ENCODE data around the gene NR1H4. TPM values are rescaled to one million over a fixed set of nuclear protein-coding genes. Genes with fewer than 3 reads are reported as not detected.
"Not testable (repeated sequence)": the region's sequence is repeated elsewhere in the genome, so short reads cannot be mapped to it uniquely, and the experiment has no call there.

The NR1H4 gene
- total RNA-seq, result 0.15 TPM in 1 of 2 replicates, not detected in the other

- no peak for DNase-seq (ENCODE audit: extremely low read depth, low read depth, low spot score)
These were observed at the start of gene NR1H4 for GRCh38 chr12:100473716-100474150. Gene NR1H4, plus strand, starts transcription at chr12:100473866. Its CDS starts 19,458 bp downstream, at chr12:100493324.

GRCh38 chr12:100426145-100426544 is 47.5 kb upstream of the NR1H4 start:
- no peak for DNase-seq (ENCODE audit: extremely low read depth, low read depth, low spot score)

- no peak for DNase-seq (ENCODE audit: extremely low read depth, low read depth, low spot score)
These were observed 46.6 kb upstream of the NR1H4 start for GRCh38 chr12:100427078-100427477.

DNA sequence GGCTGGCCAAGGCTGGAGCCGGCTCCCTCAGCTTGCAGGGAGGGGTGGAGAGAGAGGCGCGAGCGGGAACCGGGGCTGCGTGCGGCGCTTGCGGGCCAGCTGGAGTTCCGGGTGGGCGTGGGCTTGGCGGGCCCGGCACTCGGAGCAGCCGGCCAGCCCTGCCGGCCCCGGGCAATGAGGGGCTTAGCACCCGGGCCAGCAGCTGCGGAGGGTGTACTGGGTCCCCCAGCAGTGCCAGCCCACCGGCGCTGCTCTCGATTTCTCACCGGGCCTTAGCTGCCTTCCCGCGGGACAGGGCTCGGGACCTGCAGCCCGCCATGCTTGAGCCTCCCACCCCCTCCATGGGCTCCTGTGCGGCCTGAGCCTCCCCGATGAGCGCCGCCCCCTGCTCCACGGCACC is 43.4 kb upstream of the NR1H4 start:
- DNase-seq (ENCODE audit: extremely low read depth, low read depth, low spot score), result not testable (repeated sequence)

GRCh38 chr12:100433701-100434100 is 40.0 kb upstream of the NR1H4 start:
- DNase-seq (ENCODE audit: extremely low read depth, low read depth, low spot score), result no peak

DNA sequence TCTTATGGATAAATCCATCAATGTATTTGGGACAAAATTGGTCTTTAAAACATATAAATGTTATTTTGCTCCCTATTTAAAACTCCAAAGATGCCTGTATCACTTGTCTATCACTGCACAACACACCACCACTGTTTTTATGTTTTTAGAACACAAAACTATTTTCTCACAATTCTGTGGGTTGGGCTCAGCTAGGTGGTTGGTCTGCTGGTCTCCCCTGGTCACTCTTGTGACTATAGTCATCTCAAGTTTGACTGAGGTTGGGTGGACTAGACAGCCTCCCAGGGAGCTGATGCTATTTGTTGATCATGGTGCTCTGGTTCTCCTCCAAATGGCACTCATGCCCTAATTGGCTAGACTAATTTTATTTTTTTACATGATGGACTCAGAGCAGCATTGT is 39.5 kb upstream of the NR1H4 start:
- DNase-seq (ENCODE audit: extremely low read depth, low read depth, low spot score), result no peak

GRCh38 chr12:100435957-100436356 is 37.7 kb upstream of the NR1H4 start:
- DNase-seq (ENCODE audit: extremely low read depth, low read depth, low spot score), result no peak

- DNase-seq (ENCODE audit: extremely low read depth, low read depth, low spot score), result no peak
These were observed 36.4 kb upstream of the NR1H4 start for GRCh38 chr12:100437038-100437841.

DNA sequence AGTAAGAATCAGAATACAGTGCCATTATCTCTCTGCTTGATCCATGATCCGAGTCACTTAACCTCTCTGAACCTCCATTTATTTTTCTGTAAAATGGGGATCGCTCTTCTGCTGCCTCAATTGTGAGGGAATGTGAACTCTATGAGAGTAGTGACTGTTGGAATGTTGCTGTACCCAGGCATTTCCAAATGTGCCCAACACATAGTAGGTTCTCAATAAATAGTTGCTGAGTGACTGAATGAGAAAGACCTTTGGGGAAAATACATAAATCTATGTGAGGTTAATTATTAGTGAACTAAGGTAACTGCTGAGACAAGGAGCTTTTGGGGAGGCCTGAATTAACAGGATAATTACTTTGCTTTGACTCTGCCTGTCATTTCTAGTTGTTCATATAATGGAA is 33.9 kb upstream of the NR1H4 start:
- no peak for DNase-seq (ENCODE audit: extremely low read depth, low read depth, low spot score)

- DNase-seq (ENCODE audit: extremely low read depth, low read depth, low spot score), result no peak
These were observed 31.3 kb upstream of the NR1H4 start for GRCh38 chr12:100442403-100442802.

GRCh38 chr12:100443434-100443833 is 30.2 kb upstream of the NR1H4 start:
- DNase-seq (ENCODE audit: extremely low read depth, low read depth, low spot score), result no peak

GRCh38 chr12:100445081-100445481 is 28.6 kb upstream of the NR1H4 start:
- no peak for DNase-seq (ENCODE audit: extremely low read depth, low read depth, low spot score)

GRCh38 chr12:100447381-100447780 is 26.3 kb upstream of the NR1H4 start:
- no peak for DNase-seq (ENCODE audit: extremely low read depth, low read depth, low spot score)

DNA sequence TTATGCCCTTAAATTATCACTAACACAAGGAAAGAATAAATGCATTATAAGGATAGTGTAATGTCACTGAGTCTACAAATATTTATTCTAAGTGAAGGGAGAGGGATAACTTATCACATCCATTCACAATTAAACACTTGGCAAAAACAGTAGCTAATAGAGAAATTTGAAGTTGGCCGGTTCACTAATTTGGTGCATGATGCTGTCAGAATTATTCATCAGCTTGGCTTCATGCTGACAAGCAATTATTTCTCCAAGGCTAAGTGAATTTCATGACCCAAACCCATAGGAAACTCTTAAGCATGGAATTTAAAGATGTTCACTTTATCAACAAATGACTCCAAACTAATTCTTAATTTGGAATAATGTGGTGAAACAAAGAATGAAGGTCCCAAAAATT is 25.0 kb upstream of the NR1H4 start:
- no peak for DNase-seq (ENCODE audit: extremely low read depth, low read depth, low spot score)

DNA sequence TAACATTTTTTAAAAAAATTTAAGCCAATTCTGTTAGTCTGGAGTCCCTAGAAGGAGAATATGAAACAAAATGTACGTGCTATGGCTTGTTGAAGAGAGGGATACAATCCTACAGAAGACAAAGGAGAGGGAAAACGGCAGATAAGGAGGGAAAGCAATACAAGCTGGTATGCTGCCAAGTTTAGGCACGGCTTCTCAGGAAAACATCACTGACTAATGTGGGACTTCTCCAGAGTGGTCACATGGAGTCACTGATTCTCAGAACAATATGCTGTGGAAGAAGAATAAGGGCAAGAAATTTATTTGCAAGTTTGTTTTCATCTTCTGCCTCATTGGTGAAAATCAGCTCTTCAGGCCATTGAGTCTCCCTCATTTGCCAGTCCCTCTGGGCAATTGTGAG is 22.9 kb upstream of the NR1H4 start:
- no peak for DNase-seq (ENCODE audit: extremely low read depth, low read depth, low spot score)

GRCh38 chr12:100453951-100454350 is 19.7 kb upstream of the NR1H4 start:
- no peak for DNase-seq (ENCODE audit: extremely low read depth, low read depth, low spot score)

DNA sequence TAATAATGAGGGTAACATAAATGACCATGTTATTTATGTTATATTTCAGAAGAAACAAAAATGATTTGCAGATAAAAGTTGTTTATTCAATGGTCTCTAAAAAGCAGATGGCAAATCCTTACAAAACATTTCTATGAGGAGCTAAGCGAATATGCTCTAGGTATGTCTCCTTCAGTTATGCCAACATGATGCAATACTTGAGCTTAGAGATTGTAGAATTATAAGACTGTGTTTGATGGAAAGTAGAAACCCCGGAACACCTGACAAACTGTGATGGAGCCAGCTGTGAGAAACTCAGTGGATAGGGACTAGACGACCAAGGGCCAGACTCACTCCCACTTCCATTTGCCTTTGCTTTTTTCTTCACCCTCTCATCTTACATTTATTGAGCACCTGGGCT is 17.8 kb upstream of the NR1H4 start:
- DNase-seq (ENCODE audit: extremely low read depth, low read depth, low spot score), result no peak

- no peak for DNase-seq (ENCODE audit: extremely low read depth, low read depth, low spot score)
These were observed 15.5 kb upstream of the NR1H4 start for GRCh38 chr12:100458191-100458590.

- DNase-seq (ENCODE audit: extremely low read depth, low read depth, low spot score), result no peak
These were observed 13.0 kb upstream of the NR1H4 start for GRCh38 chr12:100460702-100461101.

DNA sequence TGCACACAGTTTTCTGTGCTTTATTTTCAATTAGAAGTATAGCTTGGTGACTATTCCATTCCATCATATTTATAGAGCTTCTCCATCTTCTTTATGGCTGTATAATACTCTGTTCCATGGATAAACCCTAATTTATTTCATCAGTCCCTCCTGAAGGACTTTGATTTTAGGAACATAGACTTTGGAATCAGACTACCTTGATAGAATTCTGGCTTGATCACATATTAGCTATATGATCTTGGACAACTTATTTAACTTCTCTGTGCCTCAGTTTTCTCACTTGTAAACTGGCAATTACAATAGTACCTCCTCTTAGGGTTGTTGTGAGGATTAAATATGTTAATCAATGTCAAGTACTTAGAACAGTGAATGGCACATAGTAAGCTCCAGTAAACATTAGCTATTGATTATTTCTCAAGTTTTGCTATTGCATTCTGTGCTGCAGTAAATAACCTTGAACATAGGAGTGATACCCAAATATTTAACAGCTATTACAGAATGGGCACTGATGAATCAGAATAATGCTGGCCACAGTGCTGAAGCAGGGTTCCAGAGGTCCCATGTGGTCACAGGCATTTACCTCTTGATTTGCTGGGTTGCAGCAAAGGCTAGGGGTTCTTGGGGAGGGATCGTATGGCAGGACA is 12.2 kb upstream of the NR1H4 start:
- no peak for DNase-seq (ENCODE audit: extremely low read depth, low read depth, low spot score)

DNA sequence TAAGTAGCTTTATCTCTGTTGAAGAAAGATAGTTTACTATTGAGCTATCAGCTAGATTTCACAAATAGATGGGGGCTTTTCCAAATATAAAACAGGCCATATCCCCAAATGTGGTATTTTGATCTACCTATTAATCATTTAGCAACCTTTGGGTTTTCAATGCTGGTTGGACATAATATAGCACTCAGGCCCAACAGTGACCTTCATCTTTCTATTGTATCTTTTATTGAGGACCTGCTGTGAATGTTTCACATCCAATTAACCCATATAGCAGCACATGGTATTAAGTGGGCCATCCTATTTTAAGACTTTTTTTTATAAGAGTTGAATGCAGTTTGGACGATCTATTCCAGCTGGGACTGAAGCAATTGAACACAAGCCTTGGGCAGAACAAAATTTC is 10.0 kb upstream of the NR1H4 start:
- no peak for DNase-seq (ENCODE audit: extremely low read depth, low read depth, low spot score)

DNA sequence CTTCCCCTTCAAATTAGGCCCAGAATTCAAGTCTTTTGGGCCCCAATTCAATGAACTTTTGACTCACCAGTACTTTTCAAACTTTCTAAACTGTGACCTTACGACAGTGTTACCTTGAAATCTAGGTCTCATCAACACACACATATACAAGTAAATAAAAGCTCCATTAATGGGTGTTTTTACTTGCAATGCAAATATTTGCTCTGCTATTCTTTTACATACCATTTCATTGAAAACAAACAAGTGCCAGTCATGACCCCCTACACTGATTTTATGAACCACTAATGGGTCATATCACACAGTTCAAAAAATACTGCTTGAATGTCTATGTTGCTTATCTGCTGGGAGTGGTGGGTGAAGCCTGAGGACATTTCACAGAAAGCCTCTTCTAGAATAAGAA is 9.1 kb upstream of the NR1H4 start:
- DNase-seq (ENCODE audit: extremely low read depth, low read depth, low spot score), result no peak

Measured in glomerular endothelial cell (primary cell).